NCI-H146 treated with DMSO at 0.1 percent for 48 hours (cell line): ENCODE data around the gene SGCD.

Source experiments
- DNase-seq: peaks from one replicate; lab custom pipeline; 2025; ENCODE audit not compliant: unreplicated experiment; lab: John Stamatoyannopoulos, UW

The SGCD gene

DNA sequence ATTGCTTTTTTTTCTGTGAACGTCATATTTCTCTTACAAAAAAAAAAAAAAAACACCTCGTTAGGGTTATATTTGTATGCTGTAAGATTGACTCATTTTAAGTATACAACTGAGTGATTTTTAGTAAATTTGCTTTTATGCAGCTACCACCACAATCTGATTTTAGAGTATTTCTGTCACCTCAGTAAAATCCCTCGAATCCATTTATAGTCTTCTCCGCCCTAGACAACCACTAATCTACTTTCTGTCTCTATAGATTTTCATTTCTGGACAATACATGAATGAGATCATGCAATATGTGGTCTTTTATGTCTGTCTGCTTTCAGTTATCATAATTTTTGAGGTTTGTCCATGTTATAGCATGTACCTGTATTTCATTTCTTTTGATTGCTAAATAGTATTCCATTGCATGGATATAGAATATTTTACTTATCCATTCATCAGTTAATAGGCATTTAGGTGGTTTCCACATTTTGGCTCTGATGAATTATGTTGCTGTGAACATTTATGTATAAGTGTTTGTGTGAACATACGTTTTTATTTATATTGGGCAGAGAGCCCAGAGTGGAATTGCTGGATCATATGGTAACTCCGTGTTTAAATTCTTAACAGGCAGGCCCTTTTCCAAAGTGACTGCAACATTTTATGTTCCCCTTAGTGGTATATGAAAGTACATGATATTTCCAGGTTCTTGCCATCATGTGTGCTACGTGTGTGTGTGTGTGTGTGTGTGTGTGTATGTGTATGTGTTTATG lies 171.4 kb downstream of the SGCD start:
- DNase-seq = no peak

- no peak for DNase-seq
These were observed 173.8 kb downstream of the SGCD start for GRCh38 chr5:156500755-156501154.

DNA sequence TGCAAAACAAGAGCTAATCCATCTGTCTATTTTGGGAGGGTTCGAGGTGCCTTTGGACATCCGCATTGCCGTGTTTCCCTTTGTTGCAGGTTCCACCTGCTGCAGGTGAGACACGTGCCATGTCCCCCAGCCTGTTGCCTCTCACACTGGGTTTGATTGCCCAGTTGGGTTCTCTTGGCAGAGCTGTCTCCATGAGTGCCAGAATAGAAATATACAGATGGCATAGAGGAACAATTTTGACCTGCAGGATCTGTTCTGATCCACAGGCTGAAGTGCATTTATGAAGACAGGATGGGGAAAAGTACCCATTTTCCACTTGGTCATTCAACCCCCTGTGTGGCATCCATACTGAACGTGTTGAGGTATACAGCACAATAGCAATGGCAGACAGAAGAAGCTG lies 178.1 kb downstream of the SGCD start:
- DNase-seq = no peak

DNA sequence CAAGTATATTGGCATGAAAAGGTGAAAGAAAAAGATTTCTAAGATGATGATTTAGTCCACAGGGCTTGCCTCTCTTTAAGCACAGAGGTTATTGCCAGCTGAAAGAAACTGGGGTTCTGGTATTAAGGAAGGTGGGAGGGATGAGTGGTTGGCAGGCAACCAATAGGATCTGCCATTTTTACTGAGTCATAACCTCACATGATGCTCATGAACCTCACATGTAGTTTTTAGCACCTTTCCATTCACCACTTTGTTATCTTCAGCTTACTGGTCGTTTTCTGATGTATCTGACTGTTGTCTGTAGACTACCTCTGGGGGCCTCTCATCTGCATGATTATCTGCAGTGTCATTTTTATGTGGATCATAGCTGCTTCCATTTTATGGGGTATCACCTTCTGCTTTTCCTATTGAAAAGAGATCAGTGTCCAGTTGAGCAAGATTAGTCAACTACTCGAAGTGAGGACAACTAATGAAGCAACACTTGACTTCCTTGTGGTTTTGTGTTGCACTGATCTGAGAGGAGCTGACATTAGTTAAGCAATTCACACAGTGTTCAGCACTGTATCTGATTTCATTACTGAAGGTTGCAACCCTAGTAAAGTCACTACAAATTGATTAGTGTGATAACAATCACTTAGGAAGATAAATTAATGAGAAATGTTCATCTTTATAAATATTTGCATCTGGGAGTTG lies 186.3 kb downstream of the SGCD start:
- no peak for DNase-seq

- no peak for DNase-seq
These were observed 188.2 kb downstream of the SGCD start for GRCh38 chr5:156515121-156515520.

GRCh38 chr5:156515803-156516360 lies 188.9 kb downstream of the SGCD start:
- no peak for DNase-seq

DNA sequence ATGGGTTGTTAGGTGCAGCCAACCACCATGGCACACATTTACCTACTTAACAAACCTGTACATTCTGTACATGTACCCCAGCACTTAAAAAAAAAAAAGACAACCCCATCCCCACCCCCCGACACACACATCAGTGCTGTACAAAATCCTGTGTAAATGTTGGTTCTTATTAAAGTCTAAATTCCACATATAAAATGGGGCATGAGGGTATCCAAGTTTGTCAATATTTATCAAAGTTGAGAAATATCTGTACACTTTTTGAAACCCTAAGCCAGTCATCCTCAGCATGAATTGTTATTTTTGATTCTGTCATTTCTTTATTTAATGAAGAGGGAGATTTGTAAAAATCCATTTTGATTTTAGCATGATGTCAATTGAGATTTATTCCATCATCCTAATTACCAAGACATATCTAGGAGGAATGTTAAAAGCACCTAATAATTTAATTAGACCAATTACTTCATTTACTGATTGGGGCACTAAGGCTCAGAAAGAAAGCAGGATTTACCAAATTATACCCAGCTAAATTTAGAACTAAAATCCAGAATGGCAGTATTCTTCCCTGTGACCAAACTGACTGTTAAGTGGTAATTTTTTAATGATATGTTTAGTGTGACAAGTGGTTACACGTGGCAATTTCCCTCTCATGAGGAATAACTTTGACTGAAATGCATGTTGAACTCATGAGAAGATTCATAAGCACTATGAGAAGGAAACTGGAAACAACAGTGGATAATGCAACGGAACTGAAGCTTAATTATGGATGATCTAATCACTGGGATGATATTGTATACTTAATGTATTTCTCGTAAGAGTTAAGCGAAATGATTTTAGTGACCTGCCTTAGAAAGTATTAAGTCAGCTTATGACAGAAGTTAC lies 195.9 kb downstream of the SGCD start:
- no peak for DNase-seq

- DNase-seq = no peak
These were observed 196.6 kb downstream of the SGCD start for GRCh38 chr5:156523607-156524006.

- no peak for DNase-seq
These were observed 199.3 kb downstream of the SGCD start for GRCh38 chr5:156526081-156526925.

- DNase-seq = no peak
These were observed 200.6 kb downstream of the SGCD start for GRCh38 chr5:156527611-156528010.

- DNase-seq = no peak
These were observed 201.7 kb downstream of the SGCD start for GRCh38 chr5:156528673-156529072.

DNA sequence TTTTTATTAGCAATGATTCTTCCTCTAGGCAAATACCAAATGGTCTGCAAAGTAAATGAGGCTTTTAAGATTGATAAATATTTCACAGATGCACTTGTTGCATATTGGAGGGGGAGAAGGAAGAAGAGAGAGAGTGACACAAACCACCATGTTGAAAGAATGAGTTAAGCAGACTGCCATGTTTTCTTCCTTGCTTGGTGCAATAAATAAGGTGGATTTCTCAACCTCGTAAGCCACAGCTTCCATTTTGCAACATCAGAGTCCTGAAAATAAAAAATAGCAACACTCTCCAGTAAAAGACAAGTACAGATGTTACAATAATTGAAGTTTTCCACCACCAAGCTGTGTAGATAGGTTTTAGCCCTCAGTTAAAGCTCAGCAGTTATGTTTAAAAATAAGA lies 202.9 kb downstream of the SGCD start:
- no peak for DNase-seq

DNA sequence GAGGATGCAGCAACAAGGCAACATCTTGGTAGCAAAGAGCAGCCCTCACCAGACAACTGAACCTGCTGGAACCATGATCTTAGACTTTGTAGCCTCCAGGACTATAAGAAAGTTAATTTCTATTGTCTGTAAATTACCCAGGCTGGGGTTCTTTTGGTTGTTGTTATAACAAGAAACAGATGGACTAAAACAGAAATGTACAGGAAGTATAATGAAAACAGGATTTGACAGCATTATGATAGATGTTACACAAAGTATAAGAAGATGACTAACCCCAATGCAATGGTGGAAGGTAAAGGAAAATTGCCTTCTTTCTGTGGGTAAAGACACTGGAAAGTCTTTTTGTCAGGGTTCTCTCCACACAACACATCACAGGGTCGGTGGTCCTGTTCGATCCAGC lies 204.2 kb downstream of the SGCD start:
- no peak for DNase-seq

DNA sequence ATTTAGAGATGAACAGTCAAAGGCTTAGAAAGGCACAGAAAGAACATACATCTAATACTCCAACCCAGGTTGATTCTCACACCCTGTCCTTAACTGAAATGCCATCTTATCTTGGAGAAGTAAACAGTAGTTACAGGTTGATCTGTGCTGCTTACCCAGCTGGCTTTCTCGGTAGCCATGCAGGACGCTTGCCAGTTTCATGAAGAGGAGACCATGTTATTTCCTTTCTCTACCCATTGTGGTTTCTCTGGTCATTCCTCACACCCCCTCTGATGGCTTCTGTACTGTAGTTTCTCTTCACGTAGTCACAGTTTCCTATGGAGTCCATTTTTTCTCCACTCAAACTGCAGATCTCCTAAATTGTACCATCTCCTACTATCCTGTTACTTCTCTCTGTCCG lies 206.0 kb downstream of the SGCD start:
- DNase-seq = no peak

- no peak for DNase-seq
These were observed 207.1 kb downstream of the SGCD start for GRCh38 chr5:156534085-156534484.

- no peak for DNase-seq
These were observed 208.0 kb downstream of the SGCD start for GRCh38 chr5:156534906-156535485.

GRCh38 chr5:156540491-156540890 lies 213.5 kb downstream of the SGCD start:
- DNase-seq = no peak

GRCh38 chr5:156541582-156541981 lies 214.6 kb downstream of the SGCD start:
- no peak for DNase-seq

GRCh38 chr5:156543348-156544145 lies 216.6 kb downstream of the SGCD start:
- DNase-seq = no peak
